Measurements from ENCODE around the gene PRKAB2. TPM values are rescaled to one million over a fixed set of nuclear protein-coding genes. Genes with fewer than 3 reads are reported as not detected.

PRKAB2 gene
- total RNA-seq, 1 experiment from 2014 or later: 17.8 TPM

GRCh38 chr1:147163019-147163418, 9.3 kb downstream of the PRKAB2 start:
- H2BK12ac ChIP-seq (ENCODE audit: insufficient read length, low read depth, low read length): no peak overlapping the region
- H4K91ac ChIP-seq (ENCODE audit: insufficient read length, low read depth, low read length): no peak overlapping the region
- no peak overlapping the region for H3K4ac ChIP-seq (ENCODE audit: low read depth, low read length)
- no peak overlapping the region for H3K23ac ChIP-seq (ENCODE audit: insufficient read length, low read depth, low read length)
- H3K27me3 Mint-ChIP-seq (ENCODE audit: low read depth): no peaks in the 10 kb centered on the region
- no peak overlapping the region for H3T11ph ChIP-seq (ENCODE audit: low read length)
- H3K9ac ChIP-seq (ENCODE audit: extremely low read depth, insufficient read length, low read length): no peak overlapping the region
- H4K5ac ChIP-seq (ENCODE audit: insufficient read length, low read depth, low read length): no peak overlapping the region
- peaks cover 20 to 73% (median 66%) of the 10 kb centered on the region in 3 experiments; a peak in 6 of 7 replicates for H3K36me3 Mint-ChIP-seq (ENCODE audit: insufficient read depth in 1 of 3, low read depth in 3 of 3)
- H3K79me1 ChIP-seq (ENCODE audit: insufficient read depth, low read depth, low read length, poor library complexity, severe bottlenecking): no peaks in the 10 kb centered on the region
- no peak overlapping the region for H4K8ac ChIP-seq (replicated peaks; ENCODE audit: insufficient read length, low read depth, low read length)
- no peaks in the 10 kb centered on the region for H4K20me1 ChIP-seq (ENCODE audit: control insufficient read depth, insufficient read depth, insufficient read length)
- H3K79me2 ChIP-seq (ENCODE audit: insufficient read depth, low read length): no peaks in the 10 kb centered on the region
- no peak overlapping the region for H3K4me3 Mint-ChIP-seq
- TF ChIP-seq CTCF (conservative IDR thresholded peaks at IDR 0.05): no peak
- H3K9me3 ChIP-seq (ENCODE audit: control insufficient read depth, low read depth, low read length): no peaks in the 10 kb centered on the region
- no peak overlapping the region for H3K18ac ChIP-seq (ENCODE audit: insufficient read length, low read depth, low read length)
- no peaks in the 10 kb centered on the region for H3K4me1 ChIP-seq (ENCODE audit: insufficient read depth, low read length)
- no peak overlapping the region for H2BK120ac ChIP-seq (ENCODE audit: low read depth, low read length, poor library complexity, severe bottlenecking)
- no peak overlapping the region for H2BK15ac ChIP-seq (ENCODE audit: low read depth, low read length)
- no peak overlapping the region for H3K27ac Mint-ChIP-seq
- H3K27me3 ChIP-seq (ENCODE audit: insufficient read depth, low read length): no peaks in the 10 kb centered on the region
- no peak overlapping the region for H2AFZ ChIP-seq (ENCODE audit: low read length)
- H3K14ac ChIP-seq (ENCODE audit: insufficient read depth, low read length): no peak overlapping the region
- no peak for DNase-seq
- H2BK5ac ChIP-seq (ENCODE audit: insufficient read length, low read length): no peak overlapping the region
- no peaks in the 10 kb centered on the region for H3K4me1 Mint-ChIP-seq
- WGBS (ENCODE audit: extremely low coverage, insufficient read length, low lambda C conversion rate): no CpG with 5 or more reads among the region's 1 CpG
- H3K56ac ChIP-seq (ENCODE audit: insufficient read length, low read depth, low read length): no peak overlapping the region
- no peaks in the 10 kb centered on the region for H3K23me2 ChIP-seq (ENCODE audit: insufficient read length, low read depth, low read length, poor library complexity, severe bottlenecking)
- no peak overlapping the region for H2AK5ac ChIP-seq (ENCODE audit: insufficient read length, low read length)
- no peak overlapping the region for H2BK20ac ChIP-seq (ENCODE audit: low read depth, low read length, poor library complexity, severe bottlenecking)
- no peaks in the 10 kb centered on the region for H3K9me3 Mint-ChIP-seq
- no peak overlapping the region for H3K27ac ChIP-seq (ENCODE audit: insufficient read length, low read depth, low read length)
- no peak overlapping the region for H3K4me2 ChIP-seq (ENCODE audit: insufficient read depth, insufficient read length, low read length)
